ENCODE measurements around the gene PTPRG.

Gene PTPRG

GRCh38 chr3:62175161-62175560 is 613.8 kb downstream of the PTPRG start:
- no peak for DNase-seq (ENCODE audit: extremely low spot score, insufficient read length, low read depth)
- no peak for FAIRE-seq

- FAIRE-seq, result no peak
- DNase-seq (ENCODE audit: extremely low spot score, insufficient read length, low read depth), result no peak
These were observed 616.7 kb downstream of the PTPRG start for GRCh38 chr3:62178032-62178431.

GRCh38 chr3:62178739-62179600 is 617.6 kb downstream of the PTPRG start:
- DNase-seq (ENCODE audit: extremely low spot score, insufficient read length, low read depth) (no peak), FAIRE-seq (no peak)

- FAIRE-seq (no peak), DNase-seq (ENCODE audit: extremely low spot score, insufficient read length, low read depth) (no peak)
These were observed 619.1 kb downstream of the PTPRG start for GRCh38 chr3:62180514-62180913.

GRCh38 chr3:62183087-62183486 is 621.7 kb downstream of the PTPRG start:
- no peak for DNase-seq (ENCODE audit: extremely low spot score, insufficient read length, low read depth)
- FAIRE-seq, result no peak

- FAIRE-seq (no peak), DNase-seq (ENCODE audit: extremely low spot score, insufficient read length, low read depth) (no peak)
These were observed 622.6 kb downstream of the PTPRG start for GRCh38 chr3:62183969-62184368.

- FAIRE-seq (no peak), DNase-seq (ENCODE audit: extremely low spot score, insufficient read length, low read depth) (no peak)
These were observed 623.2 kb downstream of the PTPRG start for GRCh38 chr3:62184559-62184958.

GRCh38 chr3:62187022-62187431 is 625.7 kb downstream of the PTPRG start:
- DNase-seq (ENCODE audit: extremely low spot score, insufficient read length, low read depth) (no peak), FAIRE-seq (peak; percentile 63)

- FAIRE-seq (peak; percentile 93), DNase-seq (ENCODE audit: extremely low spot score, insufficient read length, low read depth) (peak; percentile 44)
These were observed 627.5 kb downstream of the PTPRG start for GRCh38 chr3:62188681-62189375.

GRCh38 chr3:62189376-62189698 is 628.0 kb downstream of the PTPRG start:
- no peak for DNase-seq (ENCODE audit: extremely low spot score, insufficient read length, low read depth)
- FAIRE-seq, result no peak

GRCh38 chr3:62192891-62193290 is 631.5 kb downstream of the PTPRG start:
- FAIRE-seq (no peak), DNase-seq (ENCODE audit: extremely low spot score, insufficient read length, low read depth) (no peak)

GRCh38 chr3:62193586-62194345 is 632.4 kb downstream of the PTPRG start:
- no peak for FAIRE-seq
- no peak for DNase-seq (ENCODE audit: extremely low spot score, insufficient read length, low read depth)

- FAIRE-seq (no peak), DNase-seq (ENCODE audit: extremely low spot score, insufficient read length, low read depth) (no peak)
These were observed 636.1 kb downstream of the PTPRG start for GRCh38 chr3:62197350-62198012.

- FAIRE-seq, result no peak
These were observed 637.8 kb downstream of the PTPRG start for GRCh38 chr3:62199126-62199525.

GRCh38 chr3:62201438-62202035 is 640.2 kb downstream of the PTPRG start:
- FAIRE-seq, result peak; percentile 53
- DNase-seq (ENCODE audit: extremely low spot score, insufficient read length, low read depth), result peak; percentile 9

More at GRCh38 chr3:62199126-62199525, 637.8 kb downstream of the PTPRG start:
- no peak for DNase-seq (ENCODE audit: extremely low spot score, insufficient read length, low read depth)

- FAIRE-seq (no peak), DNase-seq (ENCODE audit: extremely low spot score, insufficient read length, low read depth) (no peak)
These were observed 641.8 kb downstream of the PTPRG start for GRCh38 chr3:62203152-62203551.

GRCh38 chr3:62203561-62203960 is 642.2 kb downstream of the PTPRG start:
- FAIRE-seq (no peak), DNase-seq (ENCODE audit: extremely low spot score, insufficient read length, low read depth) (no peak)

- DNase-seq (ENCODE audit: extremely low spot score, insufficient read length, low read depth), result no peak
- FAIRE-seq, result no peak
These were observed 645.8 kb downstream of the PTPRG start for GRCh38 chr3:62207197-62207596.

- DNase-seq (ENCODE audit: extremely low spot score, insufficient read length, low read depth) (no peak), FAIRE-seq (no peak)
These were observed 647.0 kb downstream of the PTPRG start for GRCh38 chr3:62208385-62208784.

GRCh38 chr3:62209101-62209500 is 647.7 kb downstream of the PTPRG start:
- FAIRE-seq, result no peak
- no peak for DNase-seq (ENCODE audit: extremely low spot score, insufficient read length, low read depth)
